ENCODE measurements around the gene TRERF1.

DNA sequence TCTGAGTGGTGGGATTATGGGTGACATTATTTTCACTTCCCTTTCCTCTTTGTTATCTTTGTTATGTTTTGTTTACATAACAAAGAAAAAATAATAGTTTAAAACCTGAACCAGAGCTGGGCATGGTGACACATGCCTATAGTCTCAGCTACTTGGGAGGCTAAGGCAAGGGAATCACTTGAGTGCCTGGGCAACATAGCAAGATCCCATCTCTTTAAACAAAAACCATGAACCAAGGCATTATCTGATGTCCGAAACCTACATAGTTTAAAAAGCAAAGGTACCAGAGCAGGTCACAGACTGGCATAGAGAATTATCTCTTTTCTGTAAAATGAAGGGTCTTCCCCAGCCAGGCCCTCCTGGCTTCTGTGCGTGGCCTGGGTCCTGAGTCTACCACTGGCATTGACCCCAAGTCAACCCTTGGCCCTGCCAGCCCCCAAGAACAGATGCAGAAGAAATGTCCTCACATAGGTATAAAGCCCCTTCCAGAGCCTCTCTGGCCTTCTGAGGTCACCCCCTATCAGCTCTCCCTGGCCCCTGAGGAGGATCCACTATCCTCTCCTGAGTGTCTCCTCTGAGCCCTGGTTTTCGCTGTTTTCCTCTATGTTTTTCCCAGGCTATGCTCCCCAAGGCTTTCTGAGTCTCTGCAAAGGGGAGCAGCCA lies 81.3 kb downstream of the TRERF1 start:
- TF ChIP-seq, protein P1, sequence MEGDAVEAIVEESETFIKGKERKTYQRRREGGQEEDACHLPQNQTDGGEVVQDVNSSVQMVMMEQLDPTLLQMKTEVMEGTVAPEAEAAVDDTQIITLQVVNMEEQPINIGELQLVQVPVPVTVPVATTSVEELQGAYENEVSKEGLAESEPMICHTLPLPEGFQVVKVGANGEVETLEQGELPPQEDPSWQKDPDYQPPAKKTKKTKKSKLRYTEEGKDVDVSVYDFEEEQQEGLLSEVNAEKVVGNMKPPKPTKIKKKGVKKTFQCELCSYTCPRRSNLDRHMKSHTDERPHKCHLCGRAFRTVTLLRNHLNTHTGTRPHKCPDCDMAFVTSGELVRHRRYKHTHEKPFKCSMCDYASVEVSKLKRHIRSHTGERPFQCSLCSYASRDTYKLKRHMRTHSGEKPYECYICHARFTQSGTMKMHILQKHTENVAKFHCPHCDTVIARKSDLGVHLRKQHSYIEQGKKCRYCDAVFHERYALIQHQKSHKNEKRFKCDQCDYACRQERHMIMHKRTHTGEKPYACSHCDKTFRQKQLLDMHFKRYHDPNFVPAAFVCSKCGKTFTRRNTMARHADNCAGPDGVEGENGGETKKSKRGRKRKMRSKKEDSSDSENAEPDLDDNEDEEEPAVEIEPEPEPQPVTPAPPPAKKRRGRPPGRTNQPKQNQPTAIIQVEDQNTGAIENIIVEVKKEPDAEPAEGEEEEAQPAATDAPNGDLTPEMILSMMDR (IDR thresholded peaks at IDR 0.05), result no peak
- no peak for TF ChIP-seq EP300 (IDR thresholded peaks at IDR 0.05; ENCODE audit: low read depth)
- TF ChIP-seq POLR2A (IDR thresholded peaks at IDR 0.05), result no peak

Measured in transverse colon (tissue), 3 donors.